Measurements from ENCODE around the gene SLC16A10. TPM values are rescaled to one million over a fixed set of nuclear protein-coding genes. Genes with fewer than 3 reads are reported as not detected.

SLC16A10 gene
- total RNA-seq, 4 donors from 2014 or later, result 18.7 to 35.8 (median 22.1) TPM

DNA sequence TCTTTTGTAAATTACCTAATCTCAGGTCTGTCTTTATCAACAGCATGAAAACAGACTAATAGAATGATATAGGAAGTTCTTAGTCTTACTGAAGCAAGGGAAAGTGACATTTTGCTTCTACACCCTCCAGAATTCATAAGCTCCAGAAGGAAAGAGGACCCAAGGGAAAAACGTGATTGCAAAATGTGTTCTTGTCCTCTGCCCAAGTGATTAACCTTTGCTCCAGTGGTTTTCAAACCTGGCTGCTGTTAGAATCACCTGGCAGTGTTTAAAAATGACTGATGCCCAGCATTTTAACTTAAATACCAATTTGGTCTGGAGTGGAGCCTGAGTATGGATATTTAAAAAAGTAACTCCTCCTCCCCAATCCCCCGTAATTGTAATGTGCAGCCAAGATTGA lies 191.4 kb downstream of the SLC16A10 start:
- no peak for DNase-seq
- H3K9me3 ChIP-seq, result no peaks in the 10 kb centered on the region
- H3K4me1 ChIP-seq, result no peaks in the 10 kb centered on the region
- TF ChIP-seq, protein P1, sequence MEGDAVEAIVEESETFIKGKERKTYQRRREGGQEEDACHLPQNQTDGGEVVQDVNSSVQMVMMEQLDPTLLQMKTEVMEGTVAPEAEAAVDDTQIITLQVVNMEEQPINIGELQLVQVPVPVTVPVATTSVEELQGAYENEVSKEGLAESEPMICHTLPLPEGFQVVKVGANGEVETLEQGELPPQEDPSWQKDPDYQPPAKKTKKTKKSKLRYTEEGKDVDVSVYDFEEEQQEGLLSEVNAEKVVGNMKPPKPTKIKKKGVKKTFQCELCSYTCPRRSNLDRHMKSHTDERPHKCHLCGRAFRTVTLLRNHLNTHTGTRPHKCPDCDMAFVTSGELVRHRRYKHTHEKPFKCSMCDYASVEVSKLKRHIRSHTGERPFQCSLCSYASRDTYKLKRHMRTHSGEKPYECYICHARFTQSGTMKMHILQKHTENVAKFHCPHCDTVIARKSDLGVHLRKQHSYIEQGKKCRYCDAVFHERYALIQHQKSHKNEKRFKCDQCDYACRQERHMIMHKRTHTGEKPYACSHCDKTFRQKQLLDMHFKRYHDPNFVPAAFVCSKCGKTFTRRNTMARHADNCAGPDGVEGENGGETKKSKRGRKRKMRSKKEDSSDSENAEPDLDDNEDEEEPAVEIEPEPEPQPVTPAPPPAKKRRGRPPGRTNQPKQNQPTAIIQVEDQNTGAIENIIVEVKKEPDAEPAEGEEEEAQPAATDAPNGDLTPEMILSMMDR (IDR thresholded peaks at IDR 0.05), result no peak
- TF ChIP-seq POLR2A (IDR thresholded peaks at IDR 0.05), result no peak
- H3K4me3 ChIP-seq (replicated peaks in 1 of 3), result no peak overlapping the region
- H3K27me3 ChIP-seq, result no peaks in the 10 kb centered on the region
- H3K27ac ChIP-seq, result no peak overlapping the region
- intact Hi-C loops (cut with DNase I), result no loop called here
- H3K36me3 ChIP-seq, result peaks cover 6 to 16% of the 10 kb centered on the region in 2 donors
- WGBS, 2 donors, result 89% methylated on average over 2 of the region's 2 CpGs

DNA sequence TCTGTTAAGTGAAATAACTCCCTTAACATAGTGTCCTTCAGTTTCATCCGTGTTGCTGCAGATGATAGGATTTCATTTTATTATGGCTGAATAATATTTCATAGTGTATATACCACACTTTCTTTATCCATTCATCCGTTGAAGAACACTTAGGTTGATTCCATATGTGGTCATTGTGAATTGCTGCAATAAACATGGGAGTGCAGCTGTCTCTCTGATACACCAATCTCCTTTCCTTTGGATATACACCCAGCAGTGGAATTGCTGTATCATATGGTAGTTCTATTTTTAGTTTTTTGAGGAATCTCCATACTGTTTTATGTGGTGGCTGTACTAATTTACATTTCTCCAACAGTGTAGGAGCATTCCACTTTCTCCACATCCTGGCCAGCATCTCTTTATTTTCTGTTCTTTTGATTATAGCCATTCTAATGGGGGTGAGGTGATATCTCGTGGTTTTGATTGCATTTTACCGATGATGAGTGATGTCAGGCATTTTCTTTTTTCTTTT lies 193.2 kb downstream of the SLC16A10 start:
- DNase-seq, result no peak
- Histone ChIP-seq H3K36me3 (peaks cover 0 to 6% of the 10 kb centered on the region in 2 donors), H3K27ac (no peak overlapping the region), H3K4me3 (replicated peaks in 1 of 3) (no peak overlapping the region), H3K4me1 (no peaks in the 10 kb centered on the region), H3K27me3 (no peaks in the 10 kb centered on the region), H3K9me3 (no peaks in the 10 kb centered on the region)
- intact Hi-C loops (cut with DNase I), result no loop called here
- TF ChIP-seq, protein P1 (IDR thresholded peaks at IDR 0.05), result no peak
- TF ChIP-seq POLR2A (IDR thresholded peaks at IDR 0.05), result no peak
- 98 to 99% methylated on average over 4 of the region's 4 CpGs for WGBS, 2 donors

Small RNAs within 50 kb of the gene (small RNA-seq; reads per million reads assigned to genes)
- gene RNU6-960P, result not detected

Other genes with a start within 250 kb of the SLC16A10 start
- gene AMD1, start 212.7 kb upstream of the SLC16A10 start, total RNA-seq, result 100 to 1,000 TPM in 2 of 4 donors, 10 to 100 TPM in 2; 77.2 to 194 (median 124) TPM
- gene GTF3C6, start 128.8 kb upstream of the SLC16A10 start, total RNA-seq, result 10 to 100 TPM; 16.0 to 49.8 (median 39.9) TPM
- gene RPF2, start 105.5 kb upstream of the SLC16A10 start, total RNA-seq, result 10 to 100 TPM; 20.2 to 34.6 (median 23.9) TPM

Measured in thyroid gland (tissue), 4 donors.